OCI-M2 (cell line): ENCODE results near the gene MOB2.

Experiments used
- DNase-seq: peaks from one replicate; lab custom pipeline; 2025; ENCODE audit not compliant: unreplicated experiment; lab: John Stamatoyannopoulos, UW

MOB2 gene

DNA sequence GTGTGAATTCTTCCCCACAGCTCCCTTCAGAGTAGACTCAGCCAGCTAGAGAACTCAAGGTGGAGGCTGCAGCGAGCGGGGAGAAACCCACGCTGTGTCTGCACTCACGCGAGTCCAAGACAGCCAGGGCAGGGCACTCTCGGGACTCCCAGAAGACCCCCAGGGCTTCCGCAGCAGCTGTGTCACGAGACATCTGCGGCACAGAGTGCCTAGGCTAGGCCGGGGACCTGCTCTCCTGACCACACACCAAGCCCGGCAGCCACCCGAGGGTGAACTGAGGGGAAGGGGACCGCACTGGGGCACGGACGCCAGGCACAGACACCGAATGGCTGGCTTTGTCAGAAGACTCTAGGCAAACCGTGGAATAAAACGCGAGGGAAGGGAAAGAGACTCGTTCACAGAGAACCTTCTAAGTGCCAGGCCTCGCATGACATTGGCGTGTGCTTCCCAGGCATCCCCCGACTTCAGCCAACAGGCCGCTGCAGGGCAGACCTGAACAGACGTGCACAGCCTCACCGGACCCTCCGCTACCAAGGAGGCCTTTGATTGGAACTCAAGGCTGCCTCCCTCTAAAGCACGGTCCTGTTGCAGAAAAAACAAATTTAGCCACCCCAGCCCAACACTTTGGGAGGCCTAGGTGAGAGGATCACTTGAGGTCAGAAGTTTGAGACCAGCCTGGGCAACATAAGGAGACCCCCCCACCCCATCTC is 18.2 kb upstream of the MOB2 start:
- no peak for DNase-seq

DNA sequence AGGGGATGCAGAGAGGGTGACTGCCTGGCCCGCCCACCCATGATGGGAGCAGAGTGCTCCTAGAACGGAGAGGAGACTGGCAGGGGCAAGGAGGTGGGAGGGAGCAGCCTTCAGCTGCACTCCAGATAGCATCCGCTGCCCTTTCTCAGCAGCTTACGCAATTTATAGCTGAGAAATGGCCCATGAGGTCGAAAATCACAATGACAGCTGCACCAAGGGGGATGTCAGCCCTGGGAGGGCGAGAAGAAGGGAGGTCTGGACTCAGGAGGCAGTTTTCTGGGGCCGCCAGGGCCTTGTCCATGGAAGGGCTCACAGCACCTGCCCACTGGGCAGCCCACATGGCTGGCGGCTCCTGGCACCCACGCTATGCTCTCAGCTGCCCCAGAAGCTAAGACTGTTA is 17.6 kb upstream of the MOB2 start:
- no peak for DNase-seq

DNA sequence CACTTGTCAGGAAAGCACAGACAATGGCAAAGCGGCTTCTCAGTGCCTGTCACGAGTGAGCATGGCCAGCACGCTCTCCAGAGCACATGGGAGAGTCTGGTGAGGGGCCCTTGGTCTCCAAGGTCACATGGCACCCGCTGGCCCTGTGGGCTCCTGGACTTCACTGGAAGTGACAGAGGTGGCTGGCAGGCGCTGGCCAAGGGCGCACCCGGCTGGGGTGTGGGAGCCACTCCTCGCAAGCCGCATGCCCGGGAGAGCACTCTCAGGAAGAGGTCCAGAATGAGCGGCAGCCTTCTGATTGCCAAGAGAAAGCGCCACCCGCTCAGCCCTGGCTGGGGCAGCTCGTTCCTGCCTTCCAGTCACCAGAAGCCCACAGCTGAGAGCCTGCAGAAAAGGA is 17.1 kb upstream of the MOB2 start:
- DNase-seq: no peak

GRCh38 chr11:1502954-1503707 is 16.6 kb upstream of the MOB2 start:
- DNase-seq: no peak

GRCh38 chr11:1502168-1502953 is 15.8 kb upstream of the MOB2 start:
- no peak for DNase-seq

GRCh38 chr11:1501421-1502167 is 15.0 kb upstream of the MOB2 start:
- no peak for DNase-seq

GRCh38 chr11:1500466-1501420 is 14.2 kb upstream of the MOB2 start:
- no peak for DNase-seq

DNA sequence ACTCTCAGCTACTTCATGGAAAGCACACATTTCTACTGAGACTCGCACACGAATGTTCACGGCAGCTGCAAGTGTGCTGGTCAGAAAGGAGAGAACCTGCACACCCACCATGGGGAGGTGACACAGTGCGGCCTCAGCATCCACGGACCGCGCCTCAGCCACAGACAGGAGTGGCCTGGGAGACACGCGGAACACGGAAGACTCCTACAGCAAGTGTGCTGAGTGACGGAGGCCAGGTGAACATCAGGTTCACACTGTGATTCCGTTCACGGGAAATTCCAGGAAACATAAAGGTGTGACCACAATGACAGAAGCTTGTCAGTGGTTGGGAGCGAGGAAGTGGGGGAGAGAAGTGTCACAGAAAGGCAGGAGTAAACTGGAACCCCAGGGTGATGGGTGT is 13.3 kb upstream of the MOB2 start:
- DNase-seq: no peak

DNA sequence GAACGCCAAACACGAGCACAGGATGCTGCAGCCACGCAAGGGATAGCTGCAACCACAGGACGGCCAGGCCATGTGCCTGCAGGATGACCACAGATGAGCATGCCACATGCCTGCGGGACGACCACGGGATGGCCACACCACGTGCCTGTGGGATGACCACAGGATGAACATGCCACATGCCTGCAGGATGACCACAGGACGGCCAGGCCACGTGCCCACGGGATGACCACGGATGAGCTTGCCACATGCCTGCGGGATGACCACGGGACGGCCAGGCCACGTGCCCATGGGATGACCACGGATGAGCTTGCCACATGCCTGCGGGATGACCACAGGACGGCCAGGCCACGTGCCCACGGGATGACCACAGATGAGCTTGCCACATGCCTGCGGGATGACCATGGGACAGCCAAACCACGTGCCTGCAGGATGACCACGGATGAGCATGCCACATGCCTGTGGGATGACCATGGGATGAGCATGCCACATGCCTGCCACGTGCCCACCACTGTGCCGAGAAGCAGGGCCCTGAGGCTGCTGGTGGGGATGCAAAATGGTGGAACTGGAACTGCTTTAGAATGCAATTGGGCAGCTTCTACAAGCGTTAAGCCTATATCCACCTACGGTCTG is 12.8 kb upstream of the MOB2 start:
- no peak for DNase-seq

GRCh38 chr11:1498262-1498661 is 11.7 kb upstream of the MOB2 start:
- no peak for DNase-seq

GRCh38 chr11:1497600-1497999 is 11.0 kb upstream of the MOB2 start:
- DNase-seq: no peak

DNA sequence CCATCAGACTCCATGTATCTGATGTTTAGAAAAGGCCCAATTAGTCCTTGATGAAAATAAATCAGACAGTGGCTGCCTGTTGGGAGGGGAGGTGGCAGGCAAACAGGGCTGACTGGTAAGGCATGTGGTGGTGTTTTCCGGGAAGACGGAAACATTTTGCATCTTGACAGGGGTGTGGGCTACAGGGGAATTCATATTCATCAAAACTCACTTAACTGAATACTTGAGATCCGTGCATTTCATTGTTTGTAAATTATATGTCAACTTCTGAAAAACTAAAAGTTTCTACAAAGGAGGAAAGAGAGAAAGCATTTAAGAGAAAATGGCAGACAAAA is 10.1 kb upstream of the MOB2 start:
- DNase-seq: no peak

DNA sequence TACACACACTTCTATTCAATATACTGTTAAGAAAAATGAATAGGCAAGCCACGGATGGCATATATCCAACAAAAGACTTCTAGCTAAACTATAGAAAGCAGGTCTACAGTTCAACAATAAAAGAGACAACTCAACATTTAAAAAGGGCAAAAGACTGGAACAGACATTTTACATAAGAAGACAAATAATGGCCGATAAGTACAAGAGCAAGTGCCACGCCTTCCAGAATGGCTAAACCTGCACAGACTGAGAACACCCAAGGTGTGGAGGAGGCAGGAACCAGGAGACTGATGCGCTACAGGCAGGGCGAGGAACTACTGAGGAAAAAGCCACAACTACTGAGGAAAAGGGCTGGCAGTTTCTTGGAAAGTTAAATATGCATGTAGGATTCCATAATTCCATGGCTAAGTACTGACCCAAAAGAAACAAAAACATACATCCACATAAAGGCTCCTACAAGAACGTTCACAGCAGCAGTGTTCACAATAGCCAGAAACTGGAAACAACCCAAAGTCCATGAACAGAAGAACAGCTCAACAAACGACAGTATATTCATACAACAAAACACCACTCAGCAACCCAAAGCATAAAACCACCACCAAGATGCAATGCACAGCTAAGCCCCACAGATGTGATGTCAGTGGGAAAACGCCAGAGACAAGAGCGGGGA is 9.6 kb upstream of the MOB2 start:
- DNase-seq: no peak

DNA sequence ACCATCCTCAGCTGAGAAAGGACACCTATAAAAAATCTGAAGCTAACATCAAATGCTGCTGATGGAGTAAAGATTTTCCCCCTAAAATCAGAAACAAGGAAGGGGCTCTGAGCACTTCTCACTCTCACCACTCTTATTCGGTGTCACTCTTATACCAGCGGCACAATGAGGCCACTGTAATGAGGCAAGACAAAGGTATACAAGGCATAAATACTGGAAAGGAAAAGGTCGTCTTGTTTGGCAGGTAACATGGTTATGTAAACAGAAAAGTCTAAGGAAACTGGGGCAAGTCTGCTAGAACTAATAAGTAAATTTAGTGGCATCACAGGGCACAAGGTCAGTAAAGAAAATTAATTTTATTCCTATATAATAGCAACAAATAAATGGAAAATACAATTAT is 8.1 kb upstream of the MOB2 start:
- no peak for DNase-seq

DNA sequence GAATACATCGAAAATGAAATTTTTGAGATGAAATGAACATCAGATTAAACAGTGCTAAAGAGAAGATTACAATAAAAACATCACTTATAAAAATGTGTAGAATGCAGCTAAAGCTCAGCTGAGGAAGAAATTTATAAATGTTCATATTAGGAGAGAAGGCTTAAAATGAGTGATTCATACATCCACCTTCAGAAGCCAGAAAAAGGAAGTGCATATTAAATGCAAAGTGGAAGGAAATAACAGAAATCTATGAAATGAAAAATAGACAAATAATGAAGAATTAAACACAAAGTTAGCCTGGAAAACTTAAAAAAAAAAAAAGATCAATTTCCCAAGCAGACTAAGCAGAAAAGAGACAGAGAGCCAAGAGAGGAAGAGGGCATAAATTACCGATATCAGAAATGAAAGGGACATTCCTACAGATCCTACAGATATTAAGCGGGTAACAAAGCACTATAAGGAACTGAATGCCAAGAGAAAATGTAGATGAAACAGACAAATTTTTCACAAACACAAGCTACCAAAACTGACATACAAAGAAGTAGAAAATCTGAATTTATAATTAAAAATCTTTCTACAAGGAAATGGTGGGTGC is 7.2 kb upstream of the MOB2 start:
- no peak for DNase-seq

DNA sequence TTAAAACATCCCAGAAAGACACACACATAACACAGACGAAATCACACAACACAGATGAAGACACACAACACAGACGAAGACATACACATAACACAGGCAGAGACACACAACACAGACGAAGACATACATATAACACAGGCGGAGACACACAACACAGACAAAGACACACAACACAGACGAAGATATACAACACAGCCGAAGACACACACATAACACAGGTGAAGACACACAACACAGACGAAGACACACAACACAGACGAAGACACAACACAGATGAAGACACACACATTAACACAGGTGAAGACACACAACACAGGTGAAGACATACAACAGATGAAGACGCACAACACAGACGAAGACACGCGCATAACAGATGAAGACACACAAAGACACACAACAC is 4.8 kb upstream of the MOB2 start:
- no peak for DNase-seq

DNA sequence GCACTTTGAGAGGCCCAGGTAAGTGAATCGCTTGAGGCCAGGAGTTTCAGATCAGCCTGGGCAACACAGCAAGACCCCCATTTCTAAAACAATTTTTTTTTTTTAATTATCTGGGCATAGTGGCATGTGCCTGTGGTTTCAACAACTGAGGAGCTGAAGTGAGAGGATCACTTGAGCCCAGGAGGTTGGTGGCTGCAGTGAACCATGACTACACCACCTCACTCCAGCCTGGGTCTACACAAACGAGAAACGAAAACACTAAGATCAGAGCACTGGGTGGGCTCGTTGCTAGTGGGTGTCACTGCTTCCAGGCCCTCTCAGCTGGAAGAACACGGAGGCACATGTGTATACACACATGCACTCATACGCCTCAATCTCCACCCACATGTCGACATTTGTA is 4.1 kb upstream of the MOB2 start:
- no peak for DNase-seq

- no peak for DNase-seq
Measured at GRCh38 chr11:1488575-1489180, 2.1 kb upstream of the MOB2 start.
